T follicular helper cell (primary cell): ENCODE results near the gene ROGDI.
"Not testable (repeated sequence)": the region's sequence is repeated elsewhere in the genome, so short reads cannot be mapped to it uniquely, and the experiment has no call there.

ENCODE experiments used
- DNase-seq: peaks from one replicate; pipeline ENCODE4 v3.0.0-alpha.2; 2020; ENCODE audit warnings: low read depth

The ROGDI gene

DNA sequence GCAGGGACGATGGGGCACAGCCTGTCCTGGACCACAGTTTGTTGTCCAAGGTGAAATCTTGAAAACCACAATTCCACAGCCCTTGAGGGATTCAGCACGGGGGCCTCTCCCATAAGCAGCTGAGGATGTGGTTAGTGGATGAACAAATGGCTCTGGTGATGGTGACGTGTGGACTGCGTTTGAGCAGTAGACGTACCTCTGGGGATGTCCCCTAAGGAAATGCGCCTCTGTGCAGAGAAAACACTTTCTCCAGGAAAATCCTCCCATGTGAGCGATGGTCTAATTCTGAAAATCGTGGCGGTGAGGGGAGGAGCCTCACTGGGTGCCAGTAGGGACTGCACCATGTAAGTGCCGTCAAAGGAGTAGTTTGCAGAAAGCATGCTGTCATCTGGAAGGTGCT, 11.6 kb downstream of the ROGDI start:
- DNase-seq = no peak

DNA sequence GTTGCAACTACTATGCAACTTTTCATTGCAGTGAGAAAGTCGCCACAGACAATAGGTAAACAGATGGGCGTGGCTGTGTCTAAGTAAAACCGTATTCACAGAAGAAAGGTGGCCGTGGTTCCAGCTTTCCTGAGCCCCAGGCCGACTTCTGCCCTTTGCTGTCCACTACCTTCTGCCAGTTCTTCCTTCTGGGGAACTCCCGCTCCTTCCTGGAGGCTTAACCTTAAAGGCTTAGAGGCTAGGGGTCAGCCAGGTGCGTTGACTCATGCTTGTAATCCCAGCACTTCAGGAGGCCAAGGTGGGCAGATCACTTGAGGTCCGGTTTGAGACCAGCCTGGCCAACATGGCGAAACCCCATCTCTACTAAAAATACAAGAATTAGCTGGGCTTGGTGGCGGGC, 12.2 kb downstream of the ROGDI start:
- DNase-seq = no peak

DNA sequence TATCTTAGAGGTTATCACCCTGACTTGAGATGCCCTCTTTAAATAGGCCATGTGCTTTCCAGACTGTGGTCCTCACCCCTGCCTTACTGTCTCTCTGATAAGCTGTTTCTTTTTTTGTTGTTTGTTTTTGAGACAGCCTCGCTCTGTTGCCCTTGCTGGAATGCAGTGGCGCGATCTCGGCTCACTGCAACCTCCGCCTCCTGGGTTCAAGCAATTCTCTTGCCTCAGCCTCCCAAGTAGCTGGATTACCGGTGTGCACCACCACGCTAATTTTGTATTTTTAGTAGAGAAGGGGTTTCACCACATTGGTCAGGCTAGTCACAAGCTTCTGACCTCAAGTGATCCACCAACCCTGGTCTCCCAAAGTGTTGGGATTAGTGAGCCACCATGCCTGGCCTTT, 13.5 kb downstream of the ROGDI start:
- no peak for DNase-seq

DNA sequence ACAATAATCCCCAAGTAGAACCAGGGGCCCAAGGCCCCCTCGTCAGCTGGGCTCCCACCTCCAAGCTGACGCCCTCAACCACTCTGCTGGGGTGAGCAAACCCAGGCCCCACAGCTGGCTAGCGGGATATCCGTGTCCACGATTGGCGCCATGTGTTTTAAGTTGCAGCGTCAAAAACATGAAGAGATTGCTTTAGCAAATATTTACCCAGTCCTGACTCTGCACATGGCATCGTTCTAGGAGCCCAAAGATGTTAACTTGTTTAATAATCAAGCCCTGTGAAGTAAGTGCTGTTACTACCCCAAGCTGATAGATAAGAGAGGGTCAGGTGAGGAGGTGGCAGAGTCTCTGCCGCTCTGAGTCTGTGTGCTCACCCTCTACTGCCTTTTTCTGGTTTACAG, 13.9 kb downstream of the ROGDI start:
- no peak for DNase-seq

DNA sequence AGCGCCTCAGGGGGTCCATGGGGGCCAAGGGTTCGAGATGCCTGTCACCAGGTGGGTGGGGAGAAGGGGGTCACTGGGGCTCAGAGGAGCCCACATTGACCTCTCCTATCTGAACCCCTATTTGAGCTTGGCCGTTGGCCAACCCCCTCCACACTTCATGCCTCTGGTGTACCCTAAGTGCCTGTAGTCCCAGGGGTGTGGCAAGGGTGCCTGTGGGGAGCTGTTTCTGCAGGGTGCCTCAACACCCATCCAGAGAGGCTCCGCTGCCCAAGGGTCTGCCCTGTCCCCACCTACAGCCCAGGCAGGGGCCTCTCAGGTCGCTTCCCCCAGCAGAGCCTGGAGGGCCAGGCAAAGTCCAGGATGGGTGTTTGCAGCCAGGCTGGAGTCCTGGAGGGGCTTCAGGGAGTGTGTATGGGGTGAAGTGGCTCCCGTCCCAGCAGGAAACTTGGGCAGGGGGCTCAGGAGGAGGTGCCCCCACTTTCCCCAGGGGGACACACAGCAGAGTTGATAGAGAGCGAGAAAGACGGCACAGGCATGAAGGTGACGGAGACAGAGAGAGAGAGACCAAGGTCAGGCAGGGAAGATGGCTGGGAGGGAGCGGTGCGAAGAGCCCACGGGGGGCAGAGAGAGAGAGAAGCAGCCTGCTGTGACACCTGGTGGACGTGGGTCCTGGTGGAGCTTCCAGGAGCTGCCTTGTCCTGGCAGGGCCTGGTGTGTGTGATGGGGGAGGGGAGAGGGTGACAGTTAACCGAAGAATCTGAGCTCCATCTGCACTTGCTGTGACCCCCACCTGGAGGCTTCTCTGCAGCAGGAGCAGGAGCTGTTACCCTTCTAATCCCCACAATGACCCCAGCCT, 14.6 kb downstream of the ROGDI start, which contains the start of gene SEPTIN12:
Gene SEPTIN12 (minus strand): TSS at position 719 of the 856 bp plus-strand sequence. CDS start 700 bp downstream, at position 19.
- DNase-seq = no peak

DNA sequence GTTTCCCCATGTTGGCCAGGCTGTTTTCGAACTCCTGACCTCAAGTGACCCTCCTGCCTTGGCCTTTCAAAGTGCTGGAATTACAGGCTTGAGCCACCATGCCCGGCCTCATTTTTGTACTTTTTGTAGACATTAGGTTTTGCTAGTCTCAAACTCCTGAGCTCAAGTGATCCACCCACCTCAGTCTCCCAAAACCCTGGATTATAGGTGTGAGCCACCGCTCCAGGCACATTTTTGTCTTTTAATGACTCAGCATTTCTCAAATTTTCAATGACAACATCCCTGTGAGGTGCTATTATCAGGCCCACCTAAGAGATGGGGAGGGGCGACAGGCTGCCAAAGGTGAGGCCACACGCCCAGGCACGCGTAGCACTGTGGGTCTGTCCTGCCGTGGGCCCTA, 15.4 kb downstream of the ROGDI start:
- DNase-seq = no peak

DNA sequence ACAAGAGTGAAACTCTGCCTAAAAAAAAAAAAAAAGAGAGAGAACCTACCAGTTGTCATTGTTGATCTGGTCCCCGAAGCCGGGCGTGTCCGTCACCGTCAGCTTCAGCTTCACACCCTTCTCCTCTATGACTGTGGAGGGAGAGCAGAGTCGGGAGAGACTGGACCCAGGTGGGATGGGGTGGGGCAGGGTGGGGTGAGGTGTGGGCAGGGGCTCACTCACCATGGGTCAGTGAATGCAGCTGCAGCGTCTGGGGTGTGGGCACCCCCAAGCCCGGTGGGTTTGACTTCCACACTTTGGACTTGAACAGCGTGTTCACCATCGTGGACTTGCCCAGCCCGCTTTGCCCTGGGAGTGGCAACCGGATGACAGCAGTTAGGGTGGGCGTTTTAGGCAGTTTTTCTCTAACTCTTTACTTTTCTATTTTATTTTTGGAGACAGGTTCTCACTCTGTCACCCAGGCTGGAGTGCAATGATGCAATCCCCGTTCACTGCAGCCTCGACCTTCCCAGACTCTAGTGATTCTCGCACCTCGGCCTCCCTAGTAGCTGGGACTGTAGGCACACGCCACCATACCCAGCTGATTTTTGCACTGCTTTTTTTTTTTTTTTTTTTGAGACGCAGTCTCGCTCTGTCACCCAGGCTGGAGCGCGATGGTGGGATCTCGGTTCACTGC, 16.5 kb downstream of the ROGDI start:
- no peak for DNase-seq

DNA sequence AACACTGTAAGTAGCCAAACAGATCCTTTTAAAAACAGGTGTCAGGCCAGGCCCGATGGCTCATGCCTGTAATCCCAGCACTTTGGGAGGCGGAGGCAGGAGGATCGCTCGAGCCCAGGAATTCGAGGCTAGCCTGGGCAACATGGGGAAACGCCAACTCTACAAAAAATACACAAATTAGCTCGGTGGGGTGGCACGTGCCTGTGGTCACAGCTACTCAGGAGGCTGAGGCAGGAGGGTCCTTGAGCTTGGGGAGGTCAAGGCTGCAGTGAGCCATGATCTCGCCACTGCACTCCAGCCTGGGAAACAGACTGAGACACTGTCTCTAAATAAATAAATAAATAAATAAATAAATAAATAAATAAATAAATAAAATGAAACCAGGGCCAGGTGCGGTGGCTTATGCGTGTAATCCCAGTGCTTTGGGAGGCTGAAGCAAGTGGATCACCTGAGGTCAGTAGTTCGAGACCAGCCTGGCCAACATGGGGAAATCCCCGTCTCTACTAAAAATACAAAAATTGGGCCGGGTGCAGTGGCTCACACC, 17.9 kb downstream of the ROGDI start:
- not testable (repeated sequence) for DNase-seq

DNA sequence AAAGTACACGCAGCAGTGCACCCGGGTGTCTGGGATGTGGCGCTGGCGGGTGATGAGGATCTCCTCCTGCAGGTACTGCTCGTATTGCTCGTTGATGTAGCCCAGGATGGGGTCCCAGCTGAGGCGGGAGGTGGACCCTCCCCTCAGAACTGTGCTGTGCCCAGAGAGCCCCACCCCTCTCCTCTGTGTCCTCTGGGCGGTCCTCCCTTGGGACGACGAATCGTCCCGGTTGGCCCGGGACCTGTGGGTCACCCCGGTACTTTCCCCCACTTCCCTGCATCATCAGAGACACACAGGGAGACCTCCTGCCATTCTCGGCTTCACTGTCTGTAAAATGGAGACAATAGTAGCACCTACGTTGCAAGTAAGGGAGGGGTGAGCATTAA, 18.5 kb downstream of the ROGDI start:
- no peak for DNase-seq

DNA sequence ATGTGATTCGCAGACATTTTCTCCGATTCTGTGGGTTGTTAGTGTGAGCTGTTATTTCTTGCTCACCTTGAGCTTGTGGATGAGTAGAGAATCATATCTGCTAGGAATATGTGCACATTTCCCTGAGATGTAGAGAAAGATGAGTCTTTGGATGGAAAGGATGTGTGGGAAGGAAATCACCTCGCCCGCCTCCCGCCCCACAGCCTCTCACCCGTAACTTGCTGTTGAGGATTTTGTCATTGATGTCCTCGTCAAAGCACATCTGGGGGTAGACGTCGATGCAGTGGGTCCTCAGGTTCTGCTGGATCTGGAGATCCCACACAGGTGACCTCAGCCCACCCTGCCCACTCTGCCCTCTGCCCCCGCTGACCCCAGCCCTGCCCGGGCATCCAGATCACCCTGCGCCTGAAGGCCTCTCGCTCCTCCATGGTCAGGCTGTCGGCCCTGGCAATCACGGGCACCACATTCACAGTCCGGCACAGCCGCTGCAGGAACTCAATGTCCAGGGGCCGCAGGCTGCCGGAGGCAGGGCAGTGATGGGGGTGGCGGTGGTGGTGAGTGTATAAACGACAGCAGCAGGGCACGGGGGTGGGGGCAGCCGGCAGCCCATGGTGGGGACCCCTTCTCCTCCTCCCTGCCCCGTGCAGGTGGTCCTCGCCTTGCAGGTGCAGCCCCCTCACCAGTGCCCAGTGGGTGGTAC, 19.0 kb downstream of the ROGDI start:
- no peak for DNase-seq

DNA sequence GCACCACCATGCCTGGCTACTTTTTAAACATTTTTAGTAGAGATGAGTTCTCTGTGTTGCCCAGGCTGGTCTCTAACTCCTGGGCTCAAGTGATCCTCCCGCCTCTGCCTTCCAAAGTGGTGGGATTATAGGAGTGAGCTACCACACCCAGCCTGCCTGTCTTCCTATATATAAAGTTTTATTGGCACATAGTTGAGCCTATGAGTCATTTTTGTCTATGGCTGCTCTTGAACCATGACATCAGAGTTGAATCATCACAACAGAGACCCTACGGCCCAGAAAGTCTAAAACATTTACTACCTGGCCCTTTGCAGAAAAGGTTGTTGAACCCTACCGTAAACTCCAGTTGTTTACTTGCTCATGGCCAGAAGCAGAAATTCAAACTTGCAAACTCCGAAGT, 22.2 kb downstream of the ROGDI start:
- DNase-seq = no peak

DNA sequence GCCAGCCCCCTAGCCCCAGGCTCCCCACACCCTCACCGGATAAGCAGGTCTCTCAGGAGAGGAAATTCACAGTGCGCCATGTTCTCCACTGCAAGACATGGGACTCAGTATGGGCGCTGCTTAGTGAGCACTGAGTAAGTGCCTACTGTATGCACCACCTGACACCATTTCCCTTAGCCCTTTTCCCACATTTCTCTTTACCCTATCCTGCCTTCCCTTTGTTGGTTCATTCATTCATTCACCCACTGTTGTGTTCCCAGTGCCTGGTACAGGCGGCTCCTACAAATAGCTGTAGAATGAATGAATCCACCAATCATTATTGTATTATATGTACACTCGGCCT, 24.4 kb downstream of the ROGDI start:
- DNase-seq = no peak

DNA sequence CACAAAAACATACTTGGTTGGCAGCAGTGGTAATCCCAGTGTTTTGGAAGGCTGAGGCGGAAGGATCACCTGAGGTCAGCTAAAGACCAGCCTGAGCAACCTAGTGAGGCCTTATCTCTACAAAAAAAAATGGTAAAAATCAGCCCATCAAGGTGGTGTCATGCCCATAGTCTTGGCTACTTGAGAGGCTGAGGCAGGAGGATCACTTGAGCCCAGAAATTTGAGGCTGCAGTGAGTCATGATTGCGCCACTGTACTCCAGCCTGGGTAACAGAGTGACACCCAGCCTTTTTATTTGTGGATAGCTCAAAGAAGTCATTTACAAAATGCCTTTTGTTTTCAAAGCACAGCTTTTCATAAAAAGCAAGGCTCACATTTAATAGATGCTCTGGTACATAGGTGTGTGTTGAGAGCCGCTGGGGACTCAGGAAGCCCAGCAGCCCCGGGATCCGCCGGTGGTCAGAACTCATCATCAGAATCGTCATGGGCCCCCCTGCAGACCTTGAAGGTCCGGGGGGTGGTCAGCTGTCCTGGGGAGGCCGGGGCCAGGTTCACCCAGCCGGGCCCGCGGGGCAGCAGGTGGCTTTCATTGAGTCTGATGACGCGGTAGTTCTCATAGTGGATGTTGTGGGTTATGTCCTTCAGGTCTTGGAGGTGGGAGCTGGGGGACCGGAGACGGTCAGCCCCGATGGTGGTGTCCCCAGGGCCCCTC, 24.9 kb downstream of the ROGDI start:
- no peak for DNase-seq

DNA sequence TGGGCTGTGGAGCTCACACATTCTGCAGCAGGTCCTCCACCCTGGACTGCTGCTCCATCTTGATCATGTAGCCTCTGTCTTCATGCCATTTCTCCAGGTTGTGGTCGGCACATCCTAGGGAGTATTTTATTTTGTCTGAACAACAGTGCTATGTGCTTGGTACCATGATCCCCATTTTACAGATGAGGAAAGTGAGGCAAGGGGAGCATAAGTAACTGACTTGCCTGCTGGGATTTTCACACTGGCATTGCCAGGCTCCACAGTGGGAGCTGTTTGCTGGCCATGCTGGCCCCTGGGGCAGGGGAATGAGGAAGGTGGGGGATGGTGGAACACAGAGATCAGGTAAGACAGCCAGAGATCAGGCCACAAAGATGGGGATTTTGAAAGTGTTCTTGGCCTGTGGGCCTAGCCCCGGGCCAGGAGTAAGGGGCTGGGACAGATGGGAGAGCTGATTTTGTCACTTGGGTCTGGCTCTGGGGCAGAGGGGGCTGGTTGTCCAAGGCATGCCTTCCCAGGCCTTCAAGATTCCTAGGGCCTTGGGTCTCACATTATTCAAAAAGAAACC, 26.2 kb downstream of the ROGDI start:
- no peak for DNase-seq

DNA sequence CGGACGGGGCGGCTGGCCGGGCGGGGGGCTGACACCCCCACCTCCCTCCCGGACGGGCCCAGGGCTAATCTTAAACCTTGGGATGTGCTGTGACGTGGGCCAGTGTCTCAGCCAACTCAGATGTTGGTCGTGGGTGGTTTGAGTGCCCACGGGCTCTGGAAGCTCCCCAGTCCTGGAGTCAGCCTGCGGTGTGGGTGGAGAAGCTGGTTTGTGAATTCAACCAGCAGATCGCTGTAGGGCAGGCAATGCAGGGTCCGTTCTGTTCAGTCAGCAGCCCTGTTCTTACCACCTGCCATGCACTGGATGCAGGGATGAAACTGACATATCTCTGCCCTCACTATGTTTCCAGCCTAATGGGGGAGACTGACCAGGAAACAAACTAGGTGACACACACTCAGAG, 27.4 kb downstream of the ROGDI start:
- no peak for DNase-seq

DNA sequence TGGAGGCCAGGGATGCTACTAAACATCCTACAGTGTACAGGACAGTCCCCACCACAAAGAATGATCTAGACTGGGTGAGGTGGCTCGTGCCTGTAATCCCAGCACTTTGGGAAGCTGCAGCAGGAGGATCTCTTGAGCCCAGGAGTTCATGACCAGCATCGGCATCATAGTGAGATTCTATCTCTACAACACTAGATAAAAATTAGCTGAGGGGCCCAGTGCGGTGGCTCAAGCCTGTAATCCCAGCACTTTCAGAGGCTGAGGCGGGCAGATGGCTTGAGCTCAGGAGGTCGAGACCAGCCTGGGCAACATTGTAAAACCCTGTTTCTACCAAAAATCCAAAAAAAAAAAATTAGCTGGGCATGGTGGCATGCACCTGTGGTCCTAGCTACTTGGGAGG, 30.1 kb downstream of the ROGDI start:
- DNase-seq = no peak

DNA sequence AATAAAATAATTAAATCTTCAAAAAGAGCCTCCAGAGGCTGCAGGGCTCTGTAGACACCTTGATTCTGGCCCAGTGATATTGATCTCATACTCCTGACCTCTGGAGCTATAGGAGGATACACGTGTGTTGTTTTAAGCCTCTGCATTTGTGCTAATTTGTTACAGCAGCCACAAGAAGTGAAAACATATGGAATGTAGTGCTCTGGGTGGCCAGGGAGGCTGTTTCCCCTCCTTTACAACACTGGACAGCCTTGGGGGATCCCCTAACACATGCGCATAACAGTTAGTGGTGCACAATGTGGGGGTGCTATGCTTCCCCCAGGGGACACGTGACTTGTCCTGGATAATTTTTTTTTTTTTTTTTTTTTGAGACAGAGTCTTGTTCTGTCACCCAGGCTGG, 30.8 kb downstream of the ROGDI start:
- DNase-seq = no peak

DNA sequence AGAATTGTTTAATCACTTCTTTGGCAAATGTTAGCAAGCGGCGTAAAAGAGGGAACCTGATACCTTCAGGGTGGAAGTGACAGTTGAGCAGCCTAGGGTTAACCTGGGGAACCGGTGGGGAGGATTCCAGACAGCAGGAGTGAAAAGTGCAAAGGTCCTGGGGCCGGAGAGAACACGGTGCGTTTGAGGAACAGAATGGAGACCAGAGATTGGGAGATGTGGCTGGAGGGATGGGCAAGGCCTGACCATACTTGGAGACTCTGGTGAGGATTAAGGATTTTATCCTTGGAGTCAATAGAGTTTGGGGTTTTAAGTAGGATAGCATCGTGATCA, 33.2 kb downstream of the ROGDI start:
- DNase-seq = no peak

DNA sequence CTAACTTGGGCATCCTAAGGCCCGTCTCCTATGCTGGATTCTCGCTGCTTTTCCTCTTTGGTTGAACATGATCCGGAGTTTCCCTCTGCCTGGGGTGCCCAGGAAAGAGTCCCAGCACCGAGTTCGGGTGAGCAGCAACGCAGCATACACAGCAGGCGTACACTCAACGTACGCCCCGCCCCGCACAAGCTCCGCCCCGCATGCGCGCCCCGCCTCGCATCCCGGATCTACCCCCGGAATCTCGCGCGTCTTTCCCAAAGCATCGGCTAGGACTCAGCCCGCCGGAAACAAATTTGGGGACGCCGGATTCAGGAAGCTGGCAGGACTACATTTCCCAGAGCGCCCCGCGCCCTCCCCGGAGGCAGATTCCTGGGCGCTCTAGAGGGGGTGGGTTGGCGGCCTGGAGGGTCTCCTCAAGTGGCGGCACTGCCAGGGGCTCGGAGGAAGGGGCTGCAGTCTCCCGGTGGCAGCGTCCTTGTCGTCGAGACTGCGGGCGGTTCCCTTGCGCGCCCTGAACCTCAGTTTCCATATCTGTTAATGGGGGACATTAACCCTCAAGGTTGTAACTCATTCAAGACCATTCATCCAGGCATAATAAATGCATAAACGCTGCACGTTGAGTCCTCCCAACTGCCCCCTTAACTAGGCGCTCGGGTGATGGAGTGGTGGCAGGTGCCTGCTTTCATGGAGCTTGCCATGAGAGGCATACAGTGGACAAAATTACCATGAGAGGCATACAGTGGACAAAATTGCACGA, 33.7 kb downstream of the ROGDI start:
- DNase-seq = peak; percentile 70

DNA sequence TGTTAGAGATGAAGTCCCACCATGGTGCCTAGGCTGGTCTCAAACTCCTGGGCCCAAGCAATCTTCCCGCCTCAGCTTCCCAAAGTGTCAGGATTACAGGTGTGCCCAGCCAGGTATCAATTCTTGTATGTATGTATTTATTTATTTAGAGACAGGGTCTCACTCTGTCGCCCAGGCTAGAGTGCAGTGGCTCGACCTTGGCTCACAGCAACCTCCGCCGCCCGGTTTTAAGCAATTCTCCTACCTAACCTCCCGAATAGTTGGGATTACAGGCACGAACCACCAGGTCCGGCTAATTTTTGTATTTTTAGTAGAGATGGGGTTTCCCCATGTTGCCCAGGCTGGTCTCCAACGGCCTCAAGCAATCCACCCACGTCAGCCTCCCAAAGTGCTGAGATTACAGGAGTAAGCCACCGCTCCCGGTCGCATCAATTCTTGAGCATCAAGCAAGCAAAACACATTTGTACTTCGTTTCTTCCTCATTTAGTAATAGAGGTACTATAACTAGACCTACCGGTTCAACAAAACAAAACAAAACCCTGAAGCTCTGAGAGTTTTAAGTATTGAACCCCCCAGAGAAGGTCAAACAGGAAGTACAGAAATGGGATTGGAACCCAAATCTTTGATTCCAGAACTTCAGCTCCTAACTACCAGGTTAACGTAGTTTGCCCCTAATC, 34.4 kb downstream of the ROGDI start:
- DNase-seq = no peak
